Measurements from ENCODE around the gene RLBP1. TPM values are rescaled to one million over a fixed set of nuclear protein-coding genes. Genes with fewer than 3 reads are reported as not detected.
A peak's percentile ranks its signal among the peaks of the same experiment; 100 is the strongest.

Gene RLBP1
- total and polyA plus RNA-seq, 8 donors = 0.13 to 1.3 TPM; not detected in 6

DNA sequence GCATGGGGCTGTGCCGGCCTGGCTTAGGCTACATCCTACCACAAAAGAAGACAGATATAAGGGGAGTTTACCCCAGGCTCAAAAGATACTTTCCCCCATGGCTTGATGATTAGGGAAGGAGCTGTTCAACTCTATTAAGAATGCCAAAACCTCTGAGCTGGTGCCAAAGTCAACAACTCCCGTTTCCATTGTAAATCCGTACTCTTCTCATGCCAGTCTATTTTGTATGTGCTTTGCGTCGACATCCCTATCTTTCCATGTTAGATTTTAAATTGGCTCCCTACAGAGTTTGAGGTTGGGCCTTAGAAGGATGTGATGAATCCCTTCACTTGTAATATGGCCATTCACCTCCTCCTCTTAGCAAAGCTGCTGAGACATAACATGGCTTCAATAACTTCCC is 46.9 kb downstream of the RLBP1 start:
- Histone ChIP-seq H3K27ac (peak overlapping the region in 2 of 5 donors; percentile 1 to 5), H3K36me3 (peaks cover 20 to 91% (median 76%) of the 10 kb centered on the region in 4 donors), H3K27me3 (no peaks in the 10 kb centered on the region), H3K9me3 (no peaks in the 10 kb centered on the region), H3K4me3 (no peak overlapping the region), H3K4me1 (peaks cover 4 to 36% (median 21%) of the 10 kb centered on the region in 4 donors)
- 27 to 53% (median 36%) methylated on average over 5 of the region's 5 CpGs for WGBS, 5 donors
- no peak for TF ChIP-seq POLR2A (IDR thresholded peaks at IDR 0.05)
- TF ChIP-seq CTCF (IDR thresholded peaks at IDR 0.05) = peak in 1 of 7 experiments; percentile 7
- DNase-seq = no peak
- intact Hi-C loops (cut with DNase I; ENCODE audit: low total_unique reads) = no loop called here

DNA sequence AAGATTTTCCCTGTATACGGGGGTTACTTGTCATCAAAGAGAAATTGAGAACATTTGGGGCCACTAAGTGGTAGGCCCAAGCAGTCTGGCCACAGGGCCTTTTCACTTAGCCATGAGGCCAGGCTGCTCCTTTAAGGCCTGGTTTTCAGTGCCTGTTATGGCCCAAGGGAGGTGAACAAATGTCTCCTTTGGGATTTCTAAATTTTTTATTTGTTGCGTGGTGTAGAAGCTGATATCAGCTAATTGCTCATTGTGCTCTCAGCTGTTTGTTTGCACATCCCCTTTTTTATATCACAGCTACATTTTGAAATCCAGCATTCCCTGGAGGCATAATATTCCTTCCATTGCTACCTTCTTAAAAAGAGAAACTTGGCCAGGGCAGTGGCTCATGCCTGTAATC is 48.5 kb downstream of the RLBP1 start:
- intact Hi-C loops (cut with DNase I; ENCODE audit: low total_unique reads) = no loop called here
- WGBS, 5 donors = 70 to 92% (median 80%) methylated on average over 2 of the region's 2 CpGs
- H3K27ac ChIP-seq = peak overlapping the region in 1 of 5 donors; percentile 46

DNA sequence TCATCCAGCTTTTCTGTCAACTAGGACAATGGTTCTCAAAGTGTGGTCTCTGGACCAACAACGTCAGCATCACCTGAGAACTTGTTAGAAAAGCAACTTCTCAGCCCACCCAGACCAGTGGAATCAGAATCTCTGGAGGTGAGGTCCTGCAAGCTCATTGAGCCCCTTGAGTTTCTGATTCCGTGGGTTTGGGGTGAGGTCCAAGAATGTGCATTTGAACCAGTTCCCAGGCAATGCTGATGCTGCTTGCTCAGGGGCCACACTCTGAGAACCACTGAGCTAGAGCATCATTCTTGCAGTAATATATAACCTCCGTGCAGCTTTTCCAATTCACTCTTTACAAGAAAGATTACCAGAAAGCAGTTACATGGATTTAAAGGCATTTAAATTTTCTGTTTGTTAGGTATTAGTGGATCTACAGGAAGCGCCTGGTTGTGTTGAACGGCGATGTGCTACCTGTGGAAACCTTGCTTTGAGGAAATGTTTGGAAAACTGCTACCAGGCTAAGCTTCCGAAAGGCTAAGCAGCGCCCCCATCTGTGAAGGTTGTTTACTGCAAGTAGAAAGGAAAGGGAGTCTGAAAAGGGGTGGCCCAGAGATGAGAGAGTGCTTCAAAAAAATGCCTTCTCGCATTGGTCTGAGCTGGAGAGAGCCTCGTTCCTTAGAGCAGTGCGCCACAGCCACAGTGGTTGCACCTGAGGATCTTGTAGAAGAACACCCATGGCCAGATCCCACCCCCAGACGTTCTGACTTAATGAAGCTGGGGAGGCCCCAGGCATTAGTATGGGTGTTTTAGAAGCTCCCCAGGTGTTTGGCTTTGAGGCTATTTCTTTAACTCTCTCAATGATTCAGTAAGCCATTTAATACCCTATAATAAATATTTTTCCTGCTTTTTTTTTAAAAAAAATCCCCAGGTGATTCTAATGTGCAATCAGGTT is 50.0 kb downstream of the RLBP1 start:
- H3K27me3 ChIP-seq = no peaks in the 10 kb centered on the region
- H3K36me3 ChIP-seq = peaks cover 6 to 66% (median 45%) of the 10 kb centered on the region in 4 donors
- peak; percentile 71 to 84 for DNase-seq
- intact Hi-C loops (cut with DNase I; ENCODE audit: low total_unique reads) = no loop called here
- TF ChIP-seq POLR2A (IDR thresholded peaks at IDR 0.05) (no peak), CTCF (IDR thresholded peaks at IDR 0.05) (peak in 5 of 7 experiments; percentile 54 to 79 (median 72)), EP300 (IDR thresholded peaks at IDR 0.05) (no peak), POLR2AphosphoS5 (IDR thresholded peaks at IDR 0.05) (peak in 1 of 3 donors; percentile 48)
- H3K9me3 ChIP-seq = no peaks in the 10 kb centered on the region
- peak overlapping the region in 1 of 5 donors; percentile 14 for H3K27ac ChIP-seq
- H3K4me3 ChIP-seq = no peak overlapping the region
- H3K4me1 ChIP-seq = peaks cover 17 to 47% (median 31%) of the 10 kb centered on the region in 4 donors
- WGBS, 5 donors = 38 to 55% (median 45%) methylated on average over 12 of the region's 12 CpGs

More for the DNA sequence above, 48.5 kb downstream of the RLBP1 start:
- TF ChIP-seq CTCF (IDR thresholded peaks at IDR 0.05) (no peak), POLR2AphosphoS5 (IDR thresholded peaks at IDR 0.05) (no peak), POLR2A (IDR thresholded peaks at IDR 0.05) (no peak), EP300 (IDR thresholded peaks at IDR 0.05) (no peak)
- H3K27me3 ChIP-seq = no peaks in the 10 kb centered on the region
- DNase-seq = no peak
- peaks cover 8 to 81% (median 60%) of the 10 kb centered on the region in 4 donors for H3K36me3 ChIP-seq
- peaks cover 7 to 43% (median 22%) of the 10 kb centered on the region in 4 donors for H3K4me1 ChIP-seq
- no peaks in the 10 kb centered on the region for H3K9me3 ChIP-seq
- H3K4me3 ChIP-seq = no peak overlapping the region

DNA sequence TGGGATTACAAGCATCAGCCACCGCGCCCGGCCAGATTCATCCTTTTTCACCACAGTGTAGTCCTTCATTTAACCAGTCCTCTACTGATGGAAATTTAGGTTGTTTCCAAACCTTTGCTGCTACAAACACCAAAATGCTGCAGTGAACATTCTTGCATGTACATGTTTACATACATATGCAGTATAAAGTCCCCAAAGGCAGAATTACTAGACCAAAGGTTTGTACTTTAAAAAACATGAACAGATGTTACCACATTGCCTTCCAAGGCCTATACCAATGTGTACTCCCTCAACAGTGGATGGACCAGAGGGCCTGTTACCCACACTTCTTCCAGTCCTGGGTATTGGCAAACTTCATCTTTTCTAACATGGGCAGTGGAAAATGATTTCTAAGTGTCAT is 51.0 kb downstream of the RLBP1 start:
- intact Hi-C loops (cut with DNase I; ENCODE audit: low total_unique reads) = no loop called here
- Histone ChIP-seq H3K27me3 (no peaks in the 10 kb centered on the region), H3K9me3 (no peaks in the 10 kb centered on the region), H3K4me1 (peaks cover 25 to 58% (median 40%) of the 10 kb centered on the region in 4 donors), H3K36me3 (peaks cover 0 to 55% (median 35%) of the 10 kb centered on the region in 4 donors), H3K4me3 (no peak overlapping the region), H3K27ac (peak overlapping the region in 1 of 5 donors; percentile 8)
- TF ChIP-seq POLR2A (IDR thresholded peaks at IDR 0.05) (no peak), EP300 (IDR thresholded peaks at IDR 0.05) (no peak), CTCF (IDR thresholded peaks at IDR 0.05) (no peak), POLR2AphosphoS5 (IDR thresholded peaks at IDR 0.05) (no peak)
- DNase-seq = no peak
- 88 to 100% (median 92%) methylated on average over 3 of the region's 3 CpGs for WGBS, 5 donors
